Measurements from ENCODE around the gene ADGRG3.

GRCh38 chr16:57697896-57698537 is 29.9 kb downstream of the ADGRG3 start:
- no peak for TF ChIP-seq CTCF (conservative IDR thresholded peaks at IDR 0.05; ENCODE audit: low read depth in 2 of 2)
- TF ChIP-seq ZNF114 (CRISPR knock-in tag; IDR thresholded peaks at IDR 0.05): no peak
- no peak for TF ChIP-seq NANOG (IDR thresholded peaks at IDR 0.05; ENCODE audit: borderline replicate concordance)
- TF ChIP-seq POLR2AphosphoS5 (IDR thresholded peaks at IDR 0.05; ENCODE audit: low read depth): no peak
- TF ChIP-seq EZH2 (IDR thresholded peaks at IDR 0.05; ENCODE audit: low read depth, unreplicated experiment): no peak
- no peak for TF ChIP-seq EZH2phosphoT487 (IDR thresholded peaks at IDR 0.05; ENCODE audit: unreplicated experiment)
- TF ChIP-seq ETS1 (IDR thresholded peaks at IDR 0.05): no peak
- no peak for TF ChIP-seq JUNB (IDR thresholded peaks at IDR 0.05; ENCODE audit: unreplicated experiment)

All from GM23338 (cell line).